Measurements from ENCODE around the gene ZNF438. TPM values are rescaled to one million over a fixed set of nuclear protein-coding genes. Genes with fewer than 3 reads are reported as not detected.

ZNF438 gene, protein sequence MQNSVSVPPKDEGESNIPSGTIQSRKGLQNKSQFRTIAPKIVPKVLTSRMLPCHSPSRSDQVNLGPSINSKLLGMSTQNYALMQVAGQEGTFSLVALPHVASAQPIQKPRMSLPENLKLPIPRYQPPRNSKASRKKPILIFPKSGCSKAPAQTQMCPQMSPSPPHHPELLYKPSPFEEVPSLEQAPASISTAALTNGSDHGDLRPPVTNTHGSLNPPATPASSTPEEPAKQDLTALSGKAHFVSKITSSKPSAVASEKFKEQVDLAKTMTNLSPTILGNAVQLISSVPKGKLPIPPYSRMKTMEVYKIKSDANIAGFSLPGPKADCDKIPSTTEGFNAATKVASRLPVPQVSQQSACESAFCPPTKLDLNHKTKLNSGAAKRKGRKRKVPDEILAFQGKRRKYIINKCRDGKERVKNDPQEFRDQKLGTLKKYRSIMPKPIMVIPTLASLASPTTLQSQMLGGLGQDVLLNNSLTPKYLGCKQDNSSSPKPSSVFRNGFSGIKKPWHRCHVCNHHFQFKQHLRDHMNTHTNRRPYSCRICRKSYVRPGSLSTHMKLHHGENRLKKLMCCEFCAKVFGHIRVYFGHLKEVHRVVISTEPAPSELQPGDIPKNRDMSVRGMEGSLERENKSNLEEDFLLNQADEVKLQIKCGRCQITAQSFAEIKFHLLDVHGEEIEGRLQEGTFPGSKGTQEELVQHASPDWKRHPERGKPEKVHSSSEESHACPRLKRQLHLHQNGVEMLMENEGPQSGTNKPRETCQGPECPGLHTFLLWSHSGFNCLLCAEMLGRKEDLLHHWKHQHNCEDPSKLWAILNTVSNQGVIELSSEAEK
- 10 to 100 TPM; 17.6 to 34.8 (median 23.6) TPM for total RNA-seq

DNA sequence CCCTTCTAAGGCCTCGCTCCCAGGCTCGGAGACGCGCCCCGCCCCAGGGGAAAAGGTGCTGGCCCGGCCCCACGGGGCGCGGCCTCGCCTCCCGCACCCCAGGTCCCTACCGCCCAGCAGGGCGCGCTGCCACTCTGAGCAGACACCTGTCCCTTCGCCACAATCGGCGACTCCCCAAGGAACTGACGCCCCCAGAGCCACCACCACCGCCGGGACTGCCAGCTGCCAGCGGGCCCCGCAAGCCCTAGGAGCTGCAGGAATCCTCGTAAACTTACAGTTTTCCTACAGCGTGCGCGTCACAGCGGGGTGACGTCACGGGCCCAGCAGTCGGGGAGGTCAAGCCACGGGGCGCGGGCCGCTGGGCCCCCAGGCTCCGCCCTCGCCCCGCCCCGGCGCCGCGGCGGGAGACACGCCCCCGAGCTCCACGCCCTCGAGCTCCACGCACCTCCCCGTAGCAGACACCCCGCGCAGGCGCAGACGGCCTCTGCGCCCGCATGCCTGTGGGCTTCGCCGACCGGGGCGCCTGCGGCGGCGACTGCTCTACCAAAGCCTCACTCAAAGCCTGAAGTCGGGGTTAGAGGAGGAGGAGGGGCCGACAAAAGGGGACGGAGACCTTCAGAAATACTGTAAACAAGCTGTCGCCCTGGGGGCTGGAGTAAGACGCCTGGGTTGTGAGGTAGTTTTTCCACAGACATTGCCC, at the start of gene ZNF438:
ZNF438 (minus strand) TSS at position 308 of the 700 bp plus-strand sequence. CDS start 154,831 bp downstream, outside the sequence.
- TF ChIP-seq, protein P1, sequence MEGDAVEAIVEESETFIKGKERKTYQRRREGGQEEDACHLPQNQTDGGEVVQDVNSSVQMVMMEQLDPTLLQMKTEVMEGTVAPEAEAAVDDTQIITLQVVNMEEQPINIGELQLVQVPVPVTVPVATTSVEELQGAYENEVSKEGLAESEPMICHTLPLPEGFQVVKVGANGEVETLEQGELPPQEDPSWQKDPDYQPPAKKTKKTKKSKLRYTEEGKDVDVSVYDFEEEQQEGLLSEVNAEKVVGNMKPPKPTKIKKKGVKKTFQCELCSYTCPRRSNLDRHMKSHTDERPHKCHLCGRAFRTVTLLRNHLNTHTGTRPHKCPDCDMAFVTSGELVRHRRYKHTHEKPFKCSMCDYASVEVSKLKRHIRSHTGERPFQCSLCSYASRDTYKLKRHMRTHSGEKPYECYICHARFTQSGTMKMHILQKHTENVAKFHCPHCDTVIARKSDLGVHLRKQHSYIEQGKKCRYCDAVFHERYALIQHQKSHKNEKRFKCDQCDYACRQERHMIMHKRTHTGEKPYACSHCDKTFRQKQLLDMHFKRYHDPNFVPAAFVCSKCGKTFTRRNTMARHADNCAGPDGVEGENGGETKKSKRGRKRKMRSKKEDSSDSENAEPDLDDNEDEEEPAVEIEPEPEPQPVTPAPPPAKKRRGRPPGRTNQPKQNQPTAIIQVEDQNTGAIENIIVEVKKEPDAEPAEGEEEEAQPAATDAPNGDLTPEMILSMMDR (IDR thresholded peaks at IDR 0.05; ENCODE audit: low read depth), result no peak

- TF ChIP-seq, protein P1 (IDR thresholded peaks at IDR 0.05; ENCODE audit: low read depth), result no peak
Measured at GRCh38 chr10:31076610-31076988, 44.9 kb upstream of the ZNF438 start.

GRCh38 chr10:31075881-31076609, 44.4 kb upstream of the ZNF438 start:
- TF ChIP-seq, protein P1 (IDR thresholded peaks at IDR 0.05; ENCODE audit: low read depth), result no peak

GRCh38 chr10:31075434-31075833, 43.8 kb upstream of the ZNF438 start:
- TF ChIP-seq, protein P1 (IDR thresholded peaks at IDR 0.05; ENCODE audit: low read depth), result no peak

DNA sequence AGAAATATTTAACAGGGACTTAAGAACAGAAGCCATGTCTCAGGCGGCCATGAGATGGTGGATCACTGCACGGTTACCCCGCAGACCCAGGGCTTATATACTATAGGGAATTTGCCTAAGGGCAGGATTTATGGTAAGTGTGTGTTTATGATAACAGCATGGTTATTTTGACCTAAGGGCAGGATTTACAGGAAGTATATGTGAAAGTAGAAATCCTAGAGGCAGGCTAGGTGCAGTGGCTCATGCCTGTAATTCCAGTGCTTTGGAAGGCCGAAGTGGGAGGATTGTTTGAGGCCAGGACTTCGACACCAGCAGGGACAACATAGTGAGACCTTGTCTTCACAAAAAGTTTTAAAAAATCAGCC, 43.0 kb upstream of the ZNF438 start:
- TF ChIP-seq, protein P1 (IDR thresholded peaks at IDR 0.05; ENCODE audit: low read depth), result no peak

DNA sequence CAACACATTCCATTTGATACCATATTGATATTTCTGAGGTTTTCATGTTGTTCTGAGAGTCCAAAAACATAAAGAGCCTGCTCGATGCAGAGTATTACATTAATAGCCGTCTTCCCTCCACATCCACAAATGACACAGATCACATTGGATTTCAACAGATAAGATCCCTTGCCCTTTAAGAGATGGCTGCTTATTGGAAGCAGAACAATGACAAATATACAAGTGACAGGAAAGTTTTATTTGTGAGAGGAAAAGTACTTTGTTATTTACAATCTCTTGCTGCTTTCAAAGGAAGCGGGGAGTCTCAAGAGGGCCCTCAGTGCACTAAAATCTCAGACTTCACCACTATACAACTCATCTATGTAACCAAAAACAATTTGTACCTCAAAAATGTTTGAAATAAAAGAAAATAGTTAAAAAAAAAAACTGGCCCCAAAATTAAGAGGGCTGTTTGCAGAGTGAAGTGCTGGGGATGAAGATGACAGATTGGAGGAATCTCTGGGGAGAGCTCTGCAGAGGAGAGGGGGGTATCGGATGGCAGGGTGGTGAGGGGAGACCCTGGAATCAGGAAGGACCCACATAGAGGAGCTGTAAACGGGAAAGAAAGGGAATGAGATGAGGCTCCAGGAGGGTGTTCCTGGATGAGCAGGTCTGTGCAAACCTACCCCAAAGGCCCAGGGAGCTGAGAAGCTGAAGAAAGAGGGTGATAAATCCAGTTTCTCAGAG, 42.5 kb upstream of the ZNF438 start:
- TF ChIP-seq, protein P1 (IDR thresholded peaks at IDR 0.05; ENCODE audit: low read depth), result no peak
